B cell (primary cell): ENCODE data around the gene PLA2G4D.

Experiments
- EZH2 ChIP-seq: IDR thresholded peaks from 2 replicates; pipeline ENCODE4 v1.6.1; 2012; ENCODE audit warnings: borderline replicate concordance, low read depth, mild to moderate bottlenecking, moderate library complexity, low read length; ENCODE audit not compliant: insufficient read depth, poor library complexity, severe bottlenecking
- TF ChIP-seq, protein P1 (sequence below): fragments of 200-600 bp; IDR thresholded peaks from one replicate; pipeline ENCODE4 v1.8.0; 2022; ENCODE audit warnings: antibody characterized with exemption, mild to moderate bottlenecking

- TF ChIP-seq, protein P1, sequence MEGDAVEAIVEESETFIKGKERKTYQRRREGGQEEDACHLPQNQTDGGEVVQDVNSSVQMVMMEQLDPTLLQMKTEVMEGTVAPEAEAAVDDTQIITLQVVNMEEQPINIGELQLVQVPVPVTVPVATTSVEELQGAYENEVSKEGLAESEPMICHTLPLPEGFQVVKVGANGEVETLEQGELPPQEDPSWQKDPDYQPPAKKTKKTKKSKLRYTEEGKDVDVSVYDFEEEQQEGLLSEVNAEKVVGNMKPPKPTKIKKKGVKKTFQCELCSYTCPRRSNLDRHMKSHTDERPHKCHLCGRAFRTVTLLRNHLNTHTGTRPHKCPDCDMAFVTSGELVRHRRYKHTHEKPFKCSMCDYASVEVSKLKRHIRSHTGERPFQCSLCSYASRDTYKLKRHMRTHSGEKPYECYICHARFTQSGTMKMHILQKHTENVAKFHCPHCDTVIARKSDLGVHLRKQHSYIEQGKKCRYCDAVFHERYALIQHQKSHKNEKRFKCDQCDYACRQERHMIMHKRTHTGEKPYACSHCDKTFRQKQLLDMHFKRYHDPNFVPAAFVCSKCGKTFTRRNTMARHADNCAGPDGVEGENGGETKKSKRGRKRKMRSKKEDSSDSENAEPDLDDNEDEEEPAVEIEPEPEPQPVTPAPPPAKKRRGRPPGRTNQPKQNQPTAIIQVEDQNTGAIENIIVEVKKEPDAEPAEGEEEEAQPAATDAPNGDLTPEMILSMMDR: no peak
- no peak for TF ChIP-seq EZH2
Observed at GRCh38 chr15:42048821-42049200, 45.6 kb downstream of the PLA2G4D start.
